HG02970 (cell line): ENCODE measurements around the gene GRIA1.
"Not testable (repeated sequence)": the region's sequence is repeated elsewhere in the genome, so short reads cannot be mapped to it uniquely, and the experiment has no call there.

Source experiments
- ATAC-seq: cut with Tn5 transposase; IDR thresholded peaks from one replicate; pipeline ENCODE4 v1.9.1; 2021; ENCODE audit warnings: mild to moderate bottlenecking, moderate library complexity, moderate number of reproducible peaks; ENCODE audit not compliant: unreplicated experiment, low FRiP score

The GRIA1 gene

GRCh38 chr5:153807801-153808200 is 317.3 kb downstream of the GRIA1 start:
- ATAC-seq: no peak

GRCh38 chr5:153809166-153809565 is 318.7 kb downstream of the GRIA1 start:
- no peak for ATAC-seq

- no peak for ATAC-seq
Measured at GRCh38 chr5:153813901-153814300, 323.4 kb downstream of the GRIA1 start.

DNA sequence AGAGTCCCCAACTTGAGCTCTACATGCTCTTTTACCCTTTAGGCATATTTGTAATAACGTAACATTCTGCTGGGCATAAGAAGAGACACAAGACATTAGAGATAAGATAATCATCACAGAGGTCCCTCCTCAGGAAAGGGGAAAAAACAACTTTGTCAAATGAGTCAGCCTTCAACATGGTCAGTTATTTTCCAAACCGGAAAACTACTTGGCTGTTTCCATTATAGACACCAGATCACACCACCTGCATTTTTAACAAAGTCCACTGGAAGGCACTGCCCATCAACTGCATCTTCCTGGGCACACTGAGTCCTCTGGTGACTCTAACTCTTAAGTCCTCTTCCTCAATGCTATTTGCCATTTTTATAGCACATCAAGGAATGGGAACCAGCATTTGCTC is 326.4 kb downstream of the GRIA1 start:
- ATAC-seq: no peak

DNA sequence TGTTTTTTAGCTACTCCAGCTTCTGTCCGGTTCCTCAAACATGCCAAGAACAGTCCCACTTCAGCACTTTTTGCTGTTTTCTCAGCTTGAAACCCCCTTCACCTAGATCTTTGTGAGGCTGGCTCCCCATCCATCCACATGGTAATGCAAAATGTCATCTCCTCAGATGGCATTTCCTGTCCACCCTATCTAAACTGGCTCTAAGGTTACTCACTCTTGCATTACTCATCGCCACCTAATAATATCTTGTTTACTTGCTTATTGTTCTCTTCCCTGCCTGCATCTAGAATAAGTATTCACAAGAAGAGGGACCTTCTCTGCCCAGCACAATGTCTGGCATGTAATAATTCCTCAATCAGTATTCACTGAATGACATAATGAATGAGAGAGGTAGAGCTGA is 328.2 kb downstream of the GRIA1 start:
- no peak for ATAC-seq

- ATAC-seq: no peak
Measured at GRCh38 chr5:153823036-153823435, 332.6 kb downstream of the GRIA1 start.

GRCh38 chr5:153824909-153825308 is 334.4 kb downstream of the GRIA1 start:
- ATAC-seq: no peak

DNA sequence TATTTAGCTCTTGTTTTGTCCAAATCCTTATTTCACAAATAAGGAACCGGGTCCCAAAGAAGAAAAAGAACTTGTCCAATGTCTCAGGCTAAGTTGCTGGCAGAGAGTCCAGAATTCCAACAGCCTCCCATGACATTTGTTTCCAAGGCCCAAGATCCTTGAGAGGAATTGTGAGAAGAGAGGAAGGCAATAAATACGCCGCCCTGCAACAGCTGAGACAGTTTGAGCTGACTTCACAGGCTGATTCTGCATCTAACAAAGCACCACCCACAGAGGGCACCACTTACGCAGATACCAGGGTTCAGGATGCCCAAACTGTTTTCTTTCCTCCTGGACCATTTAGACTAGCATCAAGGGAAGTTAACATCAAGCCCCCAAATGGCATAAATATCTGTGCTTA is 336.9 kb downstream of the GRIA1 start:
- ATAC-seq: no peak

- ATAC-seq: no peak
Measured at GRCh38 chr5:153829510-153830065, 339.1 kb downstream of the GRIA1 start.

GRCh38 chr5:153831973-153832372 is 341.5 kb downstream of the GRIA1 start:
- no peak for ATAC-seq

- ATAC-seq: no peak
Measured at GRCh38 chr5:153835891-153836515, 345.5 kb downstream of the GRIA1 start.

DNA sequence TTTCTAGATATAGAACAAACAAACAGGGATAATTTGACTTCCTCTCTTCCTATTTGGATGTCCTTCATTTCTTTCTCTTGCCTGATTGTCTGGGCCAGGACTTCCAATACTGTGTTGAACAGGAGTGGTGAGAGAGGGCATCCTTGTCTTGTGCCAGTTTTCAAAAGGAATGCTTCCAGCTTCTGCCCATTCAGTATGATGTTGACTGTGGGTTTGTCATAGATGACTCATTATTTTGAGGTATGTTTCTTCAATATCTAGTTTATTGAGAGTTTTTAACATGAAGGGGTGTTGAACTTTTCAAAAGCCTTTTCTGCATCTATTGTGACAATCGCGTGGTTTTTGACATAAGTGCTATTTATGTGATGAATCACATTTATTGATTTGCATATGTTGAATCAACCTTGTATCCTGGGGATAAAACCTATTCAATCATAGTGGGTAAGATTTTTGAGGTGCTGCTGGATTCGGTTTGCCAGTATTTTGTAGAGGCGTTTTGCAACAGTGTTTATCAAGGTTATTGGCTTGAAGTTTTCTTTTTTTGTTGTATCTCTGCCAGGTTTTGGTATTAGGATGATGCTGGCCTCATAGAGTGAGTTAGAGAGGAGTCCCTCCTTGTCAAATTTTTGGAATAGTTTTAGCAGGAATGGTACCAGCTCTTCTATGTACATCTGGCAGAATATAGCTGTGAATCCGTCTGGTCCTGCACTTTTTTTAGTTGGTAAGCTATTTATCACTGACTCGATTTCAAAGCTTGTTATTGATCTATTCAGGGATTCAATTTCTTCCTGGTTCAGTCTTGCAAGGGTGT is 359.0 kb downstream of the GRIA1 start:
- not testable (repeated sequence) for ATAC-seq

DNA sequence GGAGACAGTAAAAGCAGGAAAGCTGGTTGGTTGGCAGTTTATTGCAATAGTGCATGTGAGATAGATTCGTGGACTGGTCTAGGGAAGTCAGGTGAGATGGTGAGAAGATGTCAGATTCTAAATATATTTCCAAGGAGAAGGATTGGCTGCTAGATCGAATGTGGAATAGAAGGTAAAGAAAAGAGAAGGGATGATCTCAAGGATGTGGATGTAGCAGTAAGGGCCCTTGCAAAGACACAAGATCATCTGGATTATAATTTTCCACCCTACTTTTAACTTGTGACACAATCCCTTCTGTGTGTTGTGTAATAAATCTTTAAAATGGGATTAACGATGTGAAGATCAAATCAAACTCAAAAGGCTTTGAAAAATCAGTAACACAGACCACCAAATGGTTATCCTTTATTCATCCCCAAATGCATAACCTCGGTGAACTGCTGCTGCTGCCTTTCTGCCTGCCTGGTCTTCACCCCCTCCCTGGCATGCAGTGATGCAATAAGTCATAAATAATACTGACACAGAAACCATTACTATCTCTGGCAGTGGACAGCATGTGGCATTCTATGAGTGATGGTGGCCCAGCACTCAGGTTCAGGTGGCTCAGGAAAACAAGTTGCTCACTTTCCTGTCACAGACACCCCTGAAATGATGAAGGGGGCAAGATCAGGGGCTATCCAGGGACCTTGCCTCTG is 369.9 kb downstream of the GRIA1 start:
- ATAC-seq: no peak

DNA sequence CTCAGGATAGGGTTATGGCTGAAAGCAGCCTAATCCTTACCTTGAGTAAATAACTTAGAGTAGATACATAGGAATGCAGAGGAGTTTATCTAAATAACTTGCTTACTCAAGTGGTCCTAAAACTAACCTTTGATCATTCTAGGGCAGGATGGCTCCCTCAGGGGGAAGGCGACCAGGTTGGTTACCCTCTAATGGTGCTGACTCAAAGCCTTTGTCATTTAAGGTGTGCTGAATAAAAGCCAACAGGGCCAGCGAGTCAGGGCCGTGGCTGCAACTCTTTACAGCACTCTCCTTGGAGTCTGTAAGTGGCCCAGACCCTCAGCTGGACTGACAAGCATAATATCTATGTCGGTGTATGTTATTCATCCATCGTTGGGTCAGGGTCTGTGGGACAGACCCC is 372.4 kb downstream of the GRIA1 start:
- ATAC-seq: not testable (repeated sequence)
